HEK293T (cell line): ENCODE results near the gene ZDHHC14.

Experiments used
- ARNT ChIP-seq: fragments of 450-650 bp; IDR thresholded peaks from 2 replicates; pipeline ENCODE4 v1.6.1; 2017; ENCODE audit warnings: mild to moderate bottlenecking
- BHLHE40 ChIP-seq: fragments of 450-650 bp; IDR thresholded peaks from 2 replicates; pipeline ENCODE4 v1.6.1; 2016; ENCODE audit warnings: mild to moderate bottlenecking, moderate library complexity, borderline replicate concordance
- ELF4 ChIP-seq: fragments of 450-650 bp; IDR thresholded peaks from 2 replicates; pipeline ENCODE4 v1.6.1; 2017; ENCODE audit warnings: antibody characterized with exemption
- FOXA1 ChIP-seq: fragments of 450-650 bp; IDR thresholded peaks from 2 replicates; pipeline ENCODE4 v1.6.1; 2016; ENCODE audit warnings: mild to moderate bottlenecking
- FOXK2 ChIP-seq: fragments of 450-650 bp; IDR thresholded peaks from 2 replicates; pipeline ENCODE4 v1.6.1; 2016; ENCODE audit warnings: mild to moderate bottlenecking
- FOXM1 ChIP-seq: fragments of 450-650 bp; IDR thresholded peaks from 2 replicates; pipeline ENCODE4 v1.6.1; 2017; ENCODE audit warnings: mild to moderate bottlenecking, borderline replicate concordance
- NFRKB ChIP-seq: fragments of 450-650 bp; IDR thresholded peaks from 2 replicates; pipeline ENCODE4 v1.6.1; 2016; ENCODE audit warnings: mild to moderate bottlenecking, moderate library complexity
- SP1 ChIP-seq: fragments of 450-650 bp; IDR thresholded peaks from 2 replicates; pipeline ENCODE4 v1.6.1; 2017
- SUZ12 ChIP-seq: fragments of 450-650 bp; IDR thresholded peaks from 2 replicates; pipeline ENCODE4 v1.6.1; 2016; ENCODE audit warnings: mild to moderate bottlenecking
- TARDBP ChIP-seq: fragments of 450-650 bp; IDR thresholded peaks from 2 replicates; pipeline ENCODE4 v1.6.1; 2016
- ZNF384 ChIP-seq: fragments of 450-650 bp; IDR thresholded peaks from 2 replicates; pipeline ENCODE4 v1.6.1; 2016

GRCh38 chr6:157644043-157644810, 263.2 kb downstream of the ZDHHC14 start:
- TF ChIP-seq SP1 (no peak), FOXM1 (no peak), BHLHE40 (no peak), ELF4 (no peak), ARNT (no peak), FOXA1 (no peak), TARDBP (no peak), FOXK2 (no peak), NFRKB (no peak), ZNF384 (no peak), SUZ12 (no peak)
